T-helper 2 cell treated with Interferon-gamma antibody and Interleukin-4, amounts not matched to agents 5 μg/mL and 100 μg/mL, for 36 hours (primary cell): ENCODE results near the gene TUBB2B.

Experiments
- DNase-seq: peaks from one replicate; pipeline ENCODE4 v3.0.0; 2021; ENCODE audit warnings: low spot score
- H3K27ac Mint-ChIP-seq: one replicate; pipeline ENCODE4 v1.8.0; 2021; ENCODE audit warnings: mild to moderate bottlenecking, mixed read lengths
- H3K27me3 Mint-ChIP-seq: one replicate; pipeline ENCODE4 v1.8.0; 2021; ENCODE audit warnings: low read depth, mixed read lengths
- H3K36me3 Mint-ChIP-seq: one replicate; pipeline ENCODE4 v1.8.0; 2021; ENCODE audit warnings: low read depth, mixed read lengths
- H3K4me1 Mint-ChIP-seq: one replicate; pipeline ENCODE4 v1.8.0; 2021; ENCODE audit warnings: low read depth, mixed read lengths
- H3K4me3 Mint-ChIP-seq: one replicate; pipeline ENCODE4 v1.8.0; 2022; ENCODE audit warnings: mild to moderate bottlenecking, moderate library complexity, mixed read lengths
- H3K9me3 Mint-ChIP-seq: one replicate; pipeline ENCODE4 v1.8.0; 2021; ENCODE audit warnings: mixed read lengths

Gene TUBB2B

GRCh38 chr6:3263096-3263495 lies 35.6 kb upstream of the TUBB2B start:
- DNase-seq: no peak
- Mint-ChIP-seq H3K4me1 (peaks cover 30% of the 10 kb centered on the region), H3K27ac (no peak overlapping the region), H3K4me3 (no peak overlapping the region), H3K9me3 (no peaks in the 10 kb centered on the region), H3K27me3 (no peaks in the 10 kb centered on the region), H3K36me3 (peaks cover 19% of the 10 kb centered on the region)

- Mint-ChIP-seq H3K27ac (no peak overlapping the region), H3K4me1 (peaks cover 29% of the 10 kb centered on the region), H3K4me3 (no peak overlapping the region), H3K27me3 (peaks cover 6% of the 10 kb centered on the region), H3K36me3 (peaks cover 19% of the 10 kb centered on the region), H3K9me3 (no peaks in the 10 kb centered on the region)
- DNase-seq: no peak
Measured at GRCh38 chr6:3261921-3262320, 34.5 kb upstream of the TUBB2B start.

DNA sequence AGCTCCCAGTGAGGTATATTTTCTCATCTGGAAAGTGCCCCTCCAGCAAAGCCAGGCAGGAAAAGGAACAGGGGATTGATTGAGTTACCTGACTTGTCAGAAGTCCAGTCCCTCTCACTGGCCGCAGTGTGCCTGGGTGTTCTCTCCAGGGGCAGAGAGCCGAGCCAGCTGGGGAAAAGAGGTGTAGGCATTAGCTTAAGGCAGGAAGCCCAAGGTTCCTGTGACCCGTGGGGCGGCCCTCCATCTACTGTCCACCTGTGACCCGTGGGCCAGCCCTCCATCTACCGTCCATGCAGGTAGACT lies 34.0 kb upstream of the TUBB2B start:
- Mint-ChIP-seq H3K4me1 (peaks cover 29% of the 10 kb centered on the region), H3K36me3 (peaks cover 18% of the 10 kb centered on the region), H3K27me3 (peaks cover 11% of the 10 kb centered on the region), H3K27ac (no peak overlapping the region), H3K9me3 (no peaks in the 10 kb centered on the region), H3K4me3 (no peak overlapping the region)
- DNase-seq: no peak

- Mint-ChIP-seq H3K27me3 (peaks cover 13% of the 10 kb centered on the region), H3K36me3 (peaks cover 15% of the 10 kb centered on the region), H3K4me1 (peaks cover 29% of the 10 kb centered on the region), H3K9me3 (no peaks in the 10 kb centered on the region), H3K27ac (peak overlapping the region; percentile 54), H3K4me3 (peak overlapping the region; percentile 98)
- DNase-seq: no peak
Measured at GRCh38 chr6:3260772-3261517, 33.5 kb upstream of the TUBB2B start.

DNA sequence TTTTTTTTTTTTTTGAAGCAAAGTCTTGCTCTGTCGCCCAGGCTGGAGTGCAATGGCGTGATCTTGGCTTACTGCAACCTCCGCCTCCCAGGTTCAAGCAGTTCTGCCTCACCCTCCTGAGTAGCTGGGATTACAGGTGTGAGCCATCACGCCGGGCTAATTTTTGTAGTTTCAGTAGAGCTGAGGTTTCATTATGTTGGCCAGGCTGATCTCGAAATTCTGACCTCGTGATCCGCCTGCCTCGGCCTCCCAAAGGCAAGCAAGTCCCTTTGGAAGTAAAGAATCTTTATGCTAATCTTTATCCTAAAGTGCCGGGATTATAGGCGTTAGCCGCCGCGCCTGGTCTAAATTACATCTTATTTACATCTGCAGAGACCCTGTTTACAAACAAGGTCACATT lies 32.8 kb upstream of the TUBB2B start:
- Mint-ChIP-seq H3K27me3 (peaks cover 14% of the 10 kb centered on the region), H3K27ac (no peak overlapping the region), H3K36me3 (peaks cover 15% of the 10 kb centered on the region), H3K4me1 (peaks cover 29% of the 10 kb centered on the region), H3K9me3 (no peaks in the 10 kb centered on the region), H3K4me3 (peak overlapping the region; percentile 98)
- DNase-seq: no peak

DNA sequence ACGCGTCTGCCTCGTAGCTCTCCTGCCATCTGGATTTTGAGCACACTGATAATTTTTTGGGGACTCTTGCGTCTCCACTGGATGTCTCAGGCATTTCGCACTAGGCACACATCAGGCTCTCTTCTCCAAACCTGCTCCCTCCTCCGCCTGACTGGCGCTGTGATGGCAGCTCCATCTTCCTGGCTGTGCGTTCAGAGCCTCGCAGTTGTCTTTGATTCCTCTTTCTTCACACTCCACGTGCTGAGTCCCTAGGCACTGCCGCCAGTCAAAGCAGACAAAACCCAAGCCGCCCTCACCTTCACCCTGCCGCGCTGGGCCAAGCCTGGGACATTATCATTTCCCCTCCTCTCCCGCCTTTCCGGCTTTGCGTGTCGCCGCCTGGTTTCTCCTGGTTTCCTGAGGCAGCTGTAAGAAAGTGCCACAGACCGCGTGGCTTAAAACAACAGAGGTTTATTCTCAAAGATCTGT lies 32.1 kb upstream of the TUBB2B start:
- DNase-seq: peak; percentile 21
- H3K27me3 Mint-ChIP-seq: peaks cover 16% of the 10 kb centered on the region
- H3K36me3 Mint-ChIP-seq: peaks cover 11% of the 10 kb centered on the region
- peak overlapping the region; percentile 98 for H3K4me3 Mint-ChIP-seq
- H3K27ac Mint-ChIP-seq: peak overlapping the region; percentile 93
- H3K4me1 Mint-ChIP-seq: peaks cover 29% of the 10 kb centered on the region
- no peaks in the 10 kb centered on the region for H3K9me3 Mint-ChIP-seq

GRCh38 chr6:3258720-3259490 lies 31.5 kb upstream of the TUBB2B start, which contains the start of gene PSMG4:
TSS of gene PSMG4 (plus strand) at chr6:3258947. CDS start at chr6:3259023, 76 bp downstream.
- peak; percentile 92 for DNase-seq
- Mint-ChIP-seq H3K9me3 (peaks cover 5% of the 10 kb centered on the region), H3K27ac (peak within 1 kb of the TSS; percentile 93)

GRCh38 chr6:3258201-3258600 lies 30.7 kb upstream of the TUBB2B start:
- Mint-ChIP-seq H3K27ac (no peak overlapping the region), H3K4me1 (peaks cover 24% of the 10 kb centered on the region), H3K4me3 (peak overlapping the region; percentile 61), H3K27me3 (peaks cover 21% of the 10 kb centered on the region), H3K9me3 (peaks cover 5% of the 10 kb centered on the region), H3K36me3 (peaks cover 7% of the 10 kb centered on the region)
- DNase-seq: no peak

More at GRCh38 chr6:3258720-3259490, 31.5 kb upstream of the TUBB2B start, which contains the start of gene PSMG4:
- Mint-ChIP-seq H3K4me1 (peaks cover 29% of the 10 kb centered on the region), H3K27me3 (peaks cover 21% of the 10 kb centered on the region), H3K36me3 (peaks cover 11% of the 10 kb centered on the region), H3K4me3 (peak within 1 kb of the TSS; percentile 98)

DNA sequence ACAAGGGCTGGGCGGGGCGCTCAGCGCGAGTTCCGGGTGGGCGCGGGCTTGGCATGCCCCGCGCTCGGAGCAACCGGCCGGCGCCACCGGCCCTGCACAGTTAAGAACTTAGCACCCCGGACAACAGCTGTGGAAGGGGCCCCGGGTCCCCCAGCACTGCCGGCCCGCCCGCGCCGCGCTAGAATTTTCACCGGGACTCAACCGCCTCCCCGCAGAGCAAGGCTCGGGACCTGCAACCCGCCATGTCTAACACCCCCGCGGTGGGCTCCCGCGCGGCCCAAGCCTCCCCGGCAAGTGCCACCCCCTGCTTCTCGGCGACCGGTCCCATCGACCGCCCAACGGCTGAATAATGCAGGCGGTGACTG lies 26.1 kb upstream of the TUBB2B start:
- H3K27me3 Mint-ChIP-seq: peaks cover 36% of the 10 kb centered on the region
- no peak overlapping the region for H3K4me3 Mint-ChIP-seq
- peaks cover 5% of the 10 kb centered on the region for H3K9me3 Mint-ChIP-seq
- no peak overlapping the region for H3K27ac Mint-ChIP-seq
- H3K36me3 Mint-ChIP-seq: no peaks in the 10 kb centered on the region
- H3K4me1 Mint-ChIP-seq: peaks cover 10% of the 10 kb centered on the region
- DNase-seq: no peak

DNA sequence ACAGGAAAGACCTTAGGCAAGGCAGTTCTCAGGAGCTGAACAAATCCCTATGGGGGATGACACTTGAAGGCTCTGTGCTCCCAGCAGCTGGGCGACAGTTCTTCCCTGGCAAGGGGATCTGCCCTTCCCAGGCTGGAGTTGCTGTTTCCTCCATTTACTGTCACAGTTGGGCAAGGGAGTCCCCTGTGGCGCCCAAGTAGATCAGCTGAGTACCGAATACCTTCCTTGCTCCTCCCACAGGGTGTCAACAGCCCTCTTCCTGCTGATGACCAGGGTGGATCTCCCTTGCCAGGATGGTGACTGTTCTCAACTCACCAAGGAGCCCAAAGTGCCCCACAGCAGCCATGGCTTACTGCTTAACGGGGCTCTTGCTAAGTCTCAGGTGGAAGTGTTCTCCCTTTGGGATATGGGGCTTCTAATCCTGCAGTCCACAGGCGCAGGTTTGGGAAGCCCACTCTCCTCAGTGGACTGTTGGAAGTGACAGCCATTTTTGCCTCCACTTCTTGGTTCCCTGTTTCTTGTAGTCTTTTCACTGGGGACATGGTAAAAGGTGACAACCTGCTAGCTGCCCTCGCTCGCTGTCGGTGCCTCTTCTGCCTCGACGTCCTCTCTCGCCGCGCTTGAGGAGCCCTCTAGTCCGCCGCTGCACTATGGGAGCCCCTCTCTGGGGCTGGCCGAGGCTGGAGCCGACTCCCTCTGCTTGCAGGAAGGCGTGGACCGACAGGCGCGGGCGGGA lies 25.6 kb upstream of the TUBB2B start:
- H3K27ac Mint-ChIP-seq: no peak overlapping the region
- DNase-seq: no peak
- H3K4me1 Mint-ChIP-seq: peaks cover 10% of the 10 kb centered on the region
- peaks cover 39% of the 10 kb centered on the region for H3K27me3 Mint-ChIP-seq
- no peak overlapping the region for H3K4me3 Mint-ChIP-seq
- peaks cover 5% of the 10 kb centered on the region for H3K9me3 Mint-ChIP-seq
- H3K36me3 Mint-ChIP-seq: no peaks in the 10 kb centered on the region

DNA sequence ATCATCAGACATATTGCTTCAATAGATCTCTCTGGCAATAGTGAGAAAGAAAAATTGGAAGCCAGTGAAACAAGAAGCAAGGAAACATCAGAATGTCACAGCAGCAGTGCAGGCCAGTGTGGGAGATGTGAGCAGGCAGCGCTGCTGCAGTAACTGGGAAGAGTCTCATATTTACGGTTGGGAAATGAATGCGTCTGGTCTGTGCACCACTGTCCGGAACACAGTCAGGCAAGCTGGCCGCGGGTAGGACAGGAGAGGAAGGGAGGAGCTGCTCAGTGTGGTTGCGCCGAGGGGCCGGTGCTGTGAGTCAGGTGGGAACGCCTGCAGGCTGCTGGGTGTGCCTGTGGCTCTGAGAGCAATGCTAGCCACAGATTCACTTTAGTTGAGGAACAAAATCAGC lies 24.9 kb upstream of the TUBB2B start:
- H3K4me3 Mint-ChIP-seq: no peak overlapping the region
- H3K27ac Mint-ChIP-seq: no peak overlapping the region
- H3K4me1 Mint-ChIP-seq: peaks cover 10% of the 10 kb centered on the region
- peaks cover 5% of the 10 kb centered on the region for H3K9me3 Mint-ChIP-seq
- peaks cover 43% of the 10 kb centered on the region for H3K27me3 Mint-ChIP-seq
- no peak for DNase-seq
- H3K36me3 Mint-ChIP-seq: no peaks in the 10 kb centered on the region

DNA sequence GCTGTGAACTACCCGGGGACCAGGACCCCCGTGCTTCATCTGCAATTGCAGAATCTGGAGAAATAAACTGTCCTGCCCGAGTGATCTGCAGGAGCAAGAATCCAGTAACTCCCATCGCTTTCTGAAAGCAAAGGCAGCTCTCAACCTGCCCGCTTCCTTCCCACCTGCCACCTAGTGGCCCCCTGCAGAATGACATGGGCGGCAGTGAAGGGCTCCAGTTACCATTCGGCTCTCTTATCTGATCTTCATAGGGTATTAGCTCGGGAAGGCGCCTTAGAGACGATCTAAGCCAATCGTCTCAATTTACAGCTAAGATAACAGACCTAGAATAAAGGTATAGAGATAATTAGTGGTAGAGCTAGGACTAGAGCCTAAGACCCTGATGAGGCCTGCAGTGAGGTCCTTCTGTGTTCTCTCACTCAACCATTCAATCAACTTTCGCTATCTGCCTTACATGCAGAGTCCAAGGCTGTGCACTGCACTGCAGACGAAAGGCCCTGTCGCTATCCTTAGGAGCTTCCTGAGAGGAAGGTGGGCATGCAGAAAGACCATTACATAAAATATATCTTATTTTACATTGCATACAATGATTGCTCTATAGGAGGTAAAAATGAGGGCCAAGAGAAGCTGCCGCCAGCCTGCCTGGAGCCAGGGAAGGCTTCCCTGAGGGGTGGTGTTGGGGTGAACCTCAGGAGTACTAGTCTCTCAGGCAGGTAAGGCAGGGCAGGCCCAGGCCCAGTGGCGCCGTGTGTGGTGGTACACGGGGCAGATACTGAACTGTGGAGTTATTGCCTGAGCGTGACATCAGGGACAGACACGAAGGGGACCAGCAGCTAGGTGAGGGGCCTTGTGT lies 24.2 kb upstream of the TUBB2B start:
- DNase-seq: peak; percentile 76
- Mint-ChIP-seq H3K27ac (no peak overlapping the region), H3K4me3 (peak overlapping the region; percentile 37), H3K9me3 (peaks cover 5% of the 10 kb centered on the region), H3K4me1 (peaks cover 10% of the 10 kb centered on the region), H3K36me3 (no peaks in the 10 kb centered on the region), H3K27me3 (peaks cover 39% of the 10 kb centered on the region)

- Mint-ChIP-seq H3K27ac (no peak overlapping the region), H3K27me3 (peaks cover 35% of the 10 kb centered on the region), H3K4me3 (no peak overlapping the region), H3K36me3 (no peaks in the 10 kb centered on the region), H3K9me3 (peaks cover 5% of the 10 kb centered on the region), H3K4me1 (peaks cover 10% of the 10 kb centered on the region)
- DNase-seq: no peak
Measured at GRCh38 chr6:3250231-3250675, 22.8 kb upstream of the TUBB2B start.
